Activated CD4-positive, CD25-positive, alpha-beta regulatory T cell treated with anti-CD3 and anti-CD28 coated beads, Interleukin-2, amount 50 U/mL, for 24 hours (primary cell): ENCODE data around the gene CD27.

ENCODE experiments used
- ATAC-seq, 2 donors: fragments of 150-1000 bp; cut with Tn5 transposase; one replicate each; pipeline ENCODE4 v1.10.0; 2021; ENCODE audit warnings: mild to moderate bottlenecking in 1 of 2, moderate library complexity in 1 of 2

CD27 gene

DNA sequence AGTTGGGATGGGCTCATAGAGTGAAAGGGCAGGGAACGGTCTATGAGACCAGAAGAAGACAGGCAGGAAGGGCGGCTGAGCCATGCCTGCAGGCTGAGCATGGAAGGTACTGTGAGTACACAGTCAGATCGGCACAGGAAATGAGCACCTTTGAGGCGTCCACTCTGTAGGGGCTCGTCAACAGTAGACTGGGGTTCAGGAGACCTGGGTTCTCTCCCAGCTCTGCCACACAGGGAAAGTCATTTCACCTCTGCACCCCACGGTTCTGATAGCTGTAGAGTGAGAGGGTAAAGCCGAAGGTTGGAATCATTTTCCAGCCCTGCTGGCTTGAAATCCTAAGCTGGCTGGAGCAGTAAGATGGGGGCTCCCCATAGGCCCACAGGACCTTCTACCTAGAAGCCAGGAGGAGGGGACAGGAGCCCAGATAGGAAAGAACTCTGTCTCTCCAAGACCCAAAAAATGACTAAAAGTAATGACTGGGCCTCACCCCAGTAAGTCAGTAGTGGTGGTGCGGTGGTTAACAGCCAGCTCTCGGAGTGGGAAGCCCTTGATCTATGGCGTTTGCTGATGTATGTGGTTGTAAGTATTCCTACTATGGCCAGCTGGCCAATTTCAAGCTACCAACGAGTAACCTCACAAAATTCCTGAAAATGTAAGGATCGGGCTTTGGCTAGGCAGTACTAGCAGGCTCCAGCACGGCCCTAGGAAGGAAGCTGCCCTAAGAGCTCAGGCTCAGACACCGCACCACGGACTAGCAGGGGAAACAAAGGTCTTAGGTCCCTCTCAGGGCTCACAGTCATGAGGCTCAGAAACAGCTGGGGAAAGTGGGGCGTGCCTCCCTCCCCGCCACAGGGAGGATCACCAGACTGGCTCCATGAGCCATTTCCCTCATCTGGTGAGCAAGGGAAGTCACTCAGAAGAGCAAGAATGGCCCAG lies 10.3 kb upstream of the CD27 start:
- peak; percentile 85 to 87 for ATAC-seq

DNA sequence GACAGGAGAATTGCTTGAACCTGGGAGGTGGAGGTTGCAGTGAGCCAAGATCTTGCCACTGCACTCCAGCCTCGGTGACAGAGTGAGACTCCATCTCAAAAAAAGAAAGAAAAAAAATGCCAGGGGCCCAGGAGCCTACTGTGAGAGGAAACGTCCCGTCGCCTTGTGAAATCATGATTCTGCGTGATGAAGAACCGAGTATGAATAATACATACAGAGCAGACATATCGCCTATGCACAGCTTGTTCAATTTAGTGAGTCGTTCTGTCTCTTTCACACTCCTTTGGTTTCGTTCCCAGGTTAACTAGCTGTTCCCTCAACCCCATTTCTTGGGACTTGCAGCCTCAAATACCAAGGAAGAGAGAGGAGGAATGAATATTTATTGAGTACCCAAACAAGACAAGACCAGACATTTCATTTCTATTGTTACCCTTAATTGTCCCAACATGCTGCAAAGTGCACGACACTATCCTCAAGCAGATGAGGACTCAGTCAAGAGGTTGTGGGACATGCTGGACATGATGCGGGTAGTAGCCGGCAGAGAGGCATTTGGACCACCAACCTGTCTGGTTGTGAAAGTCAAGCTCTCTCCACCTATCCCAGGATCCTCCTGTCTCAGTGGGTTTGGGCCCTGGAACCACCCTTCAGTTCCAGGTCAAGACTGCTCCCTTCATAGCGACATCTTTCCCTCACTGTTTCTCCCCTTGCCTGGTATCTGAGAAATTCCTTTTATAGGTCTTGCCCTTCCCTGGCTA lies 8.6 kb upstream of the CD27 start:
- ATAC-seq = no peak

DNA sequence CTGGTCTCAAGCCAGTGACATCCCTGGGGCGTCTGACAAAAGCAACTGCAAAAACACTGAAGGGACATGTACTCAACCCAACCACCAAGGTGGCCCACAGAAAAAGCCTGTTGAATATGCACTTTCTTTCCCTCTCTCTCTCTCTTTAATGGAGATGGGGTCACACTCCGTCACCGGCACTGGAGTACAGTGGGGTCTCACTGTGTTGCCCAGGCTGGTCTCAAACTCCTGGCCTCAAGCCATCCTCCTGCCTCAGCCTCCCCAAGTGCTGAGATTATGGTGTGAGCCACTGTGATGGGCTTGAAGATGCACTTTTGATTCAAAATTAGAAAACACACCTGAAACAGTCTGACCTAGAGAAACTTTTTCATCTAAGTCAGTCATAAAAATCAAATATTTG lies 7.2 kb upstream of the CD27 start:
- ATAC-seq = no peak

- no peak for ATAC-seq
Measured at GRCh38 chr12:6438345-6438744, 6.4 kb upstream of the CD27 start.

- ATAC-seq = no peak
Measured at GRCh38 chr12:6440391-6440790, 4.4 kb upstream of the CD27 start.

DNA sequence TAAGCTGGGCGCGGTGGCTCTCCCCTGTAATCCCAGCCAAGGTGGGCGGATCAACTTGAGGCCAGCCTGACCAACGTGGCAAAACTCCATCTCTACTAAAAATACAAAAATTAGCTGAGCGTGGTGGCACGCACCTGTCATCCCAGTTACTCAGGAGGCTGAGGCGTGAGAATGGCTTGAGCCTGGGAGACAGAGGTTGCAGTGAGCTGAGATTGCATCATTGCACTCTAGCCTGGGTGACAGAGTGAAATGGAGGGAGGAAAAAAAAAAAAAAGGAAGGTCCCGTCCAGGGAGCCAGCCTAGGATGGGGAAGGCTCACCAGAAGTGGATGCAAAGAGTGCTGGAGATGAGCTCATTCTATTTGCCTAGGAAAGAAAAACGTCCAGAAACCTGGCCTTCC lies 1.9 kb upstream of the CD27 start:
- ATAC-seq = no peak

- ATAC-seq = peak; percentile 80 to 81
Measured at GRCh38 chr12:6443361-6443983, 1.3 kb upstream of the CD27 start.

DNA sequence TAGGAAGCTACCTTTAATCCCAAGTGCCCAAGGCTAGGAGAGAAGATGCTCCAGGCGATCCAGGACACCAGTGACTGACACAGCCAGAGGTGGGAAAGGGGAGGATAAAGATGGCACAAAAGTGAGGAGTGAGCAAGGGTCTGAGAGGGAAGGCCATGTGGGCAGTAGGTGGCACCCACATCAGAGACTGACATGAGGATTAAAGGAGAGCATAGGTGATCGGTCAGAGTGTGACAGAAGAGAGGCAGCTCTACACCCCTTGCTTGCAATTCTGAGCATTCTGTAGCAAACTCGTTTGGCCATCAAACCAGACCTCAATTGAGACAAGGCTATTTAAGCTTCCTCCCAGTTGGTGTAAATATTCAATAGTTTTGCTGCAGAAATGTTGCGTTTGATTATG lies 724 bp upstream of the CD27 start:
- ATAC-seq = no peak

DNA sequence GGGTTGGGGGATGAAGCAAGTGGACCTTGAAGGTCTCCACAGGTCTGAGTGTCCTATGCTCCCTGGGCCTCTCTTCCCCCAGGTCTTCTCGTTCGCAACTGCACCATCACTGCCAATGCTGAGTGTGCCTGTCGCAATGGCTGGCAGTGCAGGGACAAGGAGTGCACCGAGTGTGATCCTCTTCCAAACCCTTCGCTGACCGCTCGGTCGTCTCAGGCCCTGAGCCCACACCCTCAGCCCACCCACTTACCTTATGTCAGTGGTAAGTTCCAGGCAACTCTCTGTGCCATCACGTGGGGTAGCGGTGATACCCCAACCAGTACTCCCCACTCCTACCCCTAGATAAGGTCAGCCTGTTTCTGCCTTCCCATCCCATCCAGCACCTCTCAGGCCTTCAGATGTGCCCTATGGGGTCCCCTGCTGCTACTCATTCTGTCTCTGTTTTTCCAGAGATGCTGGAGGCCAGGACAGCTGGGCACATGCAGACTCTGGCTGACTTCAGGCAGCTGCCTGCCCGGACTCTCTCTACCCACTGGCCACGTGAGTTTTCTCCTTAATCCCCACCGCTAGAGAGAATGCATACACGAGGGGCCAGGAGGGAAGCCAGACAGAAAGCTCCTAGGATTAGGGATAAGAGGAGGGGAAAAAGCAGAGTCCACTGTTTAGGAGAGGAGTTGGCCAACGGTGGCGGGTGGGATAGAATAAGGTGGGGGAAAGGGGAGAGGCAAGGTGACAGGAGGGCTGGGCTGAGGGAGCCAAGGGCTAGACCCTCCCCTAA lies 5.5 kb downstream of the CD27 start:
- ATAC-seq = no peak

- no peak for ATAC-seq
Measured at GRCh38 chr12:6450869-6451347, 6.2 kb downstream of the CD27 start.

DNA sequence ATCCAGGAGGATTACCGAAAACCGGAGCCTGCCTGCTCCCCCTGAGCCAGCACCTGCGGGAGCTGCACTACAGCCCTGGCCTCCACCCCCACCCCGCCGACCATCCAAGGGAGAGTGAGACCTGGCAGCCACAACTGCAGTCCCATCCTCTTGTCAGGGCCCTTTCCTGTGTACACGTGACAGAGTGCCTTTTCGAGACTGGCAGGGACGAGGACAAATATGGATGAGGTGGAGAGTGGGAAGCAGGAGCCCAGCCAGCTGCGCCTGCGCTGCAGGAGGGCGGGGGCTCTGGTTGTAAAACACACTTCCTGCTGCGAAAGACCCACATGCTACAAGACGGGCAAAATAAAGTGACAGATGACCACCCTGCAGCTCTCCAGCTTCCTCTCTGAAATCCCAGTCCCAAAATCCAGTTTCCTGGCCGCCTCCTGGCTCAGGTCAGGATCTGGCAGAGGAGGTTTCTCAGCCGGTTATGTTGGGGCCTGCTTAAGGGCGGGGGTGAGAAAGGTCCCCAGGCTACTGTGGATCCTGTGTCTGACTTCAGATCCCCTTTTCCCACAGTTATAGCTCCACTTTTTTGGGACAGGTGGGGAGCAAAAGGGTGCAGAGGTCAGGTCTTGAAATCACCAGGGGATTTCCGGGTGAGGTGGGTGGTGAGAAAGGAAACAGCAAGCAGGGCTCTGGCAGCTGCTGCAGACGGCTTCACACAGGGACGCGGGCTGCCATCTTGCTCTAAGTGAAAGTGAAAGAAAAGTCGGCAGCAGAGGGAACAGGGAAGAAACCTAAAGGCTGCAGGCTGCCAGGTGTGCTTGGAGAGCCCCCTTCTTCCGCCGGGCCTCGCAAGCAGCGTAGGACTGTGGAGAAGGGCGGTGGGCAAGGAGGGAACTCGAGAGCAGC lies 6.8 kb downstream of the CD27 start, which contains the start of gene TAPBPL:
TAPBPL (plus strand) TSS at position 695 of the 897 bp plus-strand sequence. CDS start 207 bp downstream, outside the sequence.
- ATAC-seq = peak; percentile 87 to 89

DNA sequence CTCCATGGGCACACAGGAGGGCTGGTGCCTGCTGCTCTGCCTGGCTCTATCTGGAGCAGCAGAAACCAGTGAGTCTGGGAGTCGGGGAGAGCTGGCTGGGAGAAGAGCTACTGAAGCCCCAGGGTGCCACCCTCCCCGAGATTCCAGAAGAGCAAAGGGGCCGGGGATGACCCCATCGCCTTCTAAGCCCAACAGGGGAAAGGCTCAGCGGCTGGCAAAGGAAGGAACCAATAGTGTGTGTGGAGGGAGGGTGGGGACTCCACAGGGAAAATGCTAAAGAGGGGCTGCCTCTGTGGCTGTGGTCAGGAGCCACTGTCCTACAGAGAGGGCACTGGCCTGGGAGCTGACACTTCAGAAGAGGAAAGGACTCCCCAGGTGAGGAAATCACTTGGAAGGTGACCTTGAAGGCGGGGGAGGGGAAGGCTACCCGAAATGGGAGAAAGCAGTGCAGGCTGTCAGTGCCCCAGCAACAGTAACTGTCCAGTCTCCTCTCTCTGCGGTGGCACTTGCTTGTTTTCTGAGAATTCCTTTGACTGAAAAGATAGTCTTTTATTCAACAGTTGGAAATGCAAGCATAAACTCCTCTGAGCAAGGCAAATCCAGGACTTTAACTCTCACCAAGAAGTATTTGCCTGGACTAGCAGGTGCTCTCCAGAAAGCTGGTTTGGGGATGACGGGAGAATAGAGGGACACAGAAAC lies 7.6 kb downstream of the CD27 start:
- no peak for ATAC-seq

DNA sequence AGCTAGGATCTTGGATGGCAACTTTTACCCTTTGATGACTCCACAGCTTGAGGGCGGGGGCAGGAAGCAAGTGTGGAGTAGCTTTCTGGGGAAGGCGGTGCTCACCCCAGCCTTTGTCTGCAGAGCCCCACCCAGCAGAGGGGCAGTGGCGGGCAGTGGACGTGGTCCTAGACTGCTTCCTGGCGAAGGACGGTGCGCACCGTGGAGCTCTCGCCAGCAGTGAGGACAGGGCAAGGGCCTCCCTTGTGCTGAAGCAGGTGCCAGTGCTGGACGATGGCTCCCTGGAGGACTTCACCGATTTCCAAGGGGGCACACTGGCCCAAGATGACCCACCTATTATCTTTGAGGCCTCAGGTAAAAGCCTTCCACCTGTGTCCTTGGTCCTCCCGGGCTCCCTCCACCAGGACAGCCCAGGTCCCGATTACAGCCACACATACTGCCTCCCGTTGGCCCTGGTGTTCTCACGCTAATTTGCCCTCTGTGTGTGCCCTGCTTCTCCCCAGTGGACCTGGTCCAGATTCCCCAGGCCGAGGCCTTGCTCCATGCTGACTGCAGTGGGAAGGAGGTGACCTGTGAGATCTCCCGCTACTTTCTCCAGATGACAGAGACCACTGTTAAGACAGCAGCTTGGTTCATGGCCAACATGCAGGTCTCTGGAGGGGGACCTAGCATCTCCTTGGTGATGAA lies 8.3 kb downstream of the CD27 start:
- no peak for ATAC-seq

GRCh38 chr12:6457220-6457945 lies 12.6 kb downstream of the CD27 start:
- no peak for ATAC-seq

GRCh38 chr12:6458281-6459003 lies 13.7 kb downstream of the CD27 start:
- ATAC-seq = no peak

DNA sequence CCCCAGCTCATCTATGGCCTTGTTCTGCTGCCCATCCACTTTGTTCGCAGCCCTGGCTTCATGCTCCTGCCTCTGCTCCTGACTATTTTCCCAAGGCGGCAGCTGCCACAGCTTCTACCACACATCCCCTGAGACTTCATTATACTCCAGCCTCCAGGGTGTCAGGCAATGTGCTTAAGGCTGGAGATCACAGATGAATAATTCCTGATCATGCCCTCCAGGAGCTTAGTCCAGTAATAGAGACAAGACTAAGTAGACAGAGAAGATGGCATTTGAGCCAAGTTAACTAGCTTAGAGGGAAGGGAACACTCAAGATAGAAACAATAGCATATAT lies 14.2 kb downstream of the CD27 start:
- no peak for ATAC-seq

GRCh38 chr12:6460751-6461371 lies 16.1 kb downstream of the CD27 start:
- peak; percentile 55 to 64 for ATAC-seq
